GM23338 (cell line): ENCODE measurements around the gene ARSB. TPM values are rescaled to one million over a fixed set of nuclear protein-coding genes. Genes with fewer than 3 reads are reported as not detected.

Experiments used
- ATAC-seq: fragments of 200-7000 bp; cut with Tn5 transposase; 3 replicates; pipeline ENCODE4 v1.9.1; 2020
- DNase-seq: peaks from one replicate; pipeline ENCODE4 v3.0.0-alpha.2; 2015; ENCODE audit warnings: low spot score
- H2AFZ ChIP-seq: fragments of 200-600 bp; sonication (generic); 2 replicates; pipeline ENCODE4 v1.8.0; 2016; ENCODE audit warnings: antibody characterized with exemption, mild to moderate bottlenecking, moderate library complexity
- H3F3A ChIP-seq: fragments of 200-600 bp; sonication (generic); replicated peaks from 2 replicates; pipeline ENCODE4 v1.8.0; 2017; ENCODE audit warnings: antibody characterized with exemption, mixed run types, low read depth
- H3K27ac ChIP-seq: fragments of 200-600 bp; sonication (generic); 2 replicates; pipeline ENCODE4 v1.6.1; 2016; ENCODE audit warnings: low read depth
- H3K27me3 ChIP-seq: fragments of 200-600 bp; sonication (generic); 2 replicates; pipeline ENCODE4 v1.8.0; 2016; ENCODE audit warnings: mild to moderate bottlenecking, mixed run types, moderate library complexity; ENCODE audit not compliant: insufficient read depth
- H3K36me3 ChIP-seq: fragments of 200-600 bp; sonication (generic); 2 replicates; pipeline ENCODE4 v1.8.0; 2016; ENCODE audit warnings: mild to moderate bottlenecking; ENCODE audit not compliant: insufficient read depth
- H3K4me1 ChIP-seq: fragments of 200-600 bp; sonication (generic); 2 replicates; pipeline ENCODE4 v1.8.0; 2016; ENCODE audit warnings: mild to moderate bottlenecking, moderate library complexity; ENCODE audit not compliant: insufficient read depth
- H3K4me2 ChIP-seq: fragments of 200-600 bp; sonication (generic); 2 replicates; pipeline ENCODE4 v1.7.1; 2017; ENCODE audit warnings: mixed run types
- H3K4me3 ChIP-seq: fragments of 200-600 bp; sonication (generic); 2 replicates; pipeline ENCODE4 v1.6.1; 2016; ENCODE audit warnings: mixed run types
- H3K79me2 ChIP-seq: fragments of 200-600 bp; sonication (generic); replicated peaks from 2 replicates; pipeline ENCODE4 v1.8.0; 2017; ENCODE audit warnings: mild to moderate bottlenecking; ENCODE audit not compliant: insufficient read depth
- H3K9me2 ChIP-seq: fragments of 200-600 bp; sonication (generic); 2 replicates; pipeline ENCODE4 v1.8.0; 2017; ENCODE audit not compliant: insufficient read depth
- H4K20me1 ChIP-seq: fragments of 200-600 bp; sonication (generic); replicated peaks from 2 replicates; pipeline ENCODE4 v1.8.0; 2017; ENCODE audit warnings: mild to moderate bottlenecking; ENCODE audit not compliant: insufficient read depth
- H3K27ac Mint-ChIP-seq: 2 replicates; pipeline ENCODE4 v1.8.0; 2020; ENCODE audit warnings: inconsistent platforms, mild to moderate bottlenecking, moderate library complexity, mixed read lengths
- H3K27me3 Mint-ChIP-seq: 3 replicates; pipeline ENCODE4 v1.8.0; 2022; ENCODE audit warnings: low read depth, mild to moderate bottlenecking, moderate library complexity, mixed read lengths, inconsistent platforms; ENCODE audit not compliant: insufficient read depth, poor library complexity
- H3K36me3 Mint-ChIP-seq: 3 replicates; pipeline ENCODE4 v1.8.0; 2021; ENCODE audit warnings: low read depth, mild to moderate bottlenecking, inconsistent platforms, moderate library complexity, mixed read lengths
- H3K4me1 Mint-ChIP-seq: 3 replicates; pipeline ENCODE4 v1.8.0; 2020; ENCODE audit warnings: mild to moderate bottlenecking, inconsistent platforms, mixed read lengths
- H3K4me3 Mint-ChIP-seq: 3 replicates; pipeline ENCODE4 v1.8.0; 2021; ENCODE audit warnings: moderate library complexity, mild to moderate bottlenecking, inconsistent platforms, mixed read lengths
- H3K9me3 Mint-ChIP-seq: 3 replicates; pipeline ENCODE4 v1.8.0; 2020; ENCODE audit warnings: moderate library complexity, mild to moderate bottlenecking, inconsistent platforms, mixed read lengths
- CREB1 ChIP-seq: fragments of 250-450 bp; sonication (Bioruptor Pico); IDR thresholded peaks from 2 replicates; pipeline ENCODE4 v1.5.0; 2020; ENCODE audit warnings: low read depth, mild to moderate bottlenecking, moderate library complexity
- EZH2 ChIP-seq: fragments of 200-600 bp; sonication (generic); IDR thresholded peaks from one replicate; pipeline ENCODE4 v1.8.0; 2017; ENCODE audit warnings: antibody characterized with exemption, mild to moderate bottlenecking, low read depth; ENCODE audit not compliant: unreplicated experiment
- EZH2phosphoT487 ChIP-seq: fragments of 200-600 bp; sonication (generic); IDR thresholded peaks from one replicate; pipeline ENCODE4 v1.8.1; 2018; ENCODE audit warnings: antibody characterized with exemption; ENCODE audit not compliant: unreplicated experiment
- JUNB ChIP-seq: IDR thresholded peaks from one replicate; pipeline ENCODE4 v1.6.1; 2016; ENCODE audit warnings: antibody characterized with exemption; ENCODE audit not compliant: unreplicated experiment
- NANOG ChIP-seq: IDR thresholded peaks from 2 replicates; pipeline ENCODE4 v1.6.1; 2016; ENCODE audit warnings: antibody characterized with exemption, borderline replicate concordance
- POLR2AphosphoS5 ChIP-seq: IDR thresholded peaks from 2 replicates; pipeline ENCODE4 v1.6.1; 2016; ENCODE audit warnings: antibody characterized with exemption, low read depth
- STAT1 ChIP-seq: IDR thresholded peaks from one replicate; pipeline ENCODE4 v1.6.1; 2016; ENCODE audit warnings: antibody characterized with exemption; ENCODE audit not compliant: unreplicated experiment
- polyA plus RNA-seq: library from polyadenylated mRNA; unstranded; fragments of >200 nt; fragmentation: Nextera tagmentation; extraction: Ambion mirVana; gene quantifications from 2 replicates; pipeline ENCODE4 v1.2.1, GENCODE V29; 2016
- total RNA-seq: library from RNA; depleted of rRNA; stranded (reverse); fragments of >200 nt; shearing (Covaris generic); gene quantifications from 2 replicates; pipeline ENCODE4 v1.2.3, GENCODE V29; 2014
- TF ChIP-seq, protein P1 (sequence below): fragments of 250-450 bp; sonication (Bioruptor Pico); IDR thresholded peaks from 2 replicates; pipeline ENCODE4 v1.5.0; 2020; ENCODE audit warnings: mild to moderate bottlenecking, moderate library complexity

ARSB gene
- total and polyA plus RNA-seq, 2 experiments from 2014 or later = 7.4 to 24.6 TPM

DNA sequence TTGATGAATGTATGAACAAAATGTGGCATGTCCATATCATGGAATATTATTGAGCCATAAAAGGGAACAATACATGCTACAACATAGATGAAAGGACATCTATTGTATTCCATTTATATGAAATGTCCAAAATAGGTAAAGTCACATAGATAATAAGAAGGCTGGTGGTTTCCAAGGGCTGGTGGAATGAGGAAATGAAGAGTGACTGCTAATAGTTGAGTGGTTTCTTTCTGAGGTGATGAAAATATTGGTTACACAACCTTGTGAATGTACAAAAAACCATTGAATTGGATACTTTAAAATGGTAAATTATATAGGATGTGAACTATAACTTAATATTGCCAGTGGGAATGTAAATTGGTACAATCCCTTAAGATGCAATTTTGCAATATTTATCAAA lies 5.2 kb downstream of the ARSB start:
- Mint-ChIP-seq H3K4me1 (peaks cover 17% of the 10 kb centered on the region), H3K36me3 (no peaks in the 10 kb centered on the region), H3K27ac (no peak overlapping the region), H3K9me3 (no peaks in the 10 kb centered on the region; the same call in 2 of the 3 replicates), H3K4me3 (no peak overlapping the region), H3K27me3 (peaks cover 2% of the 10 kb centered on the region)
- Histone ChIP-seq H3K36me3 (no peaks in the 10 kb centered on the region), H3K79me2 (peaks cover 25% of the 10 kb centered on the region), H3K4me3 (no peak overlapping the region), H3K4me1 (peaks cover 12% of the 10 kb centered on the region), H4K20me1 (no peaks in the 10 kb centered on the region), H2AFZ (no peak overlapping the region), H3K27me3 (no peaks in the 10 kb centered on the region), H3K4me2 (no peak overlapping the region), H3K9me2 (no peaks in the 10 kb centered on the region), H3K27ac (no peak overlapping the region), H3F3A (0 out of 2 replicates have a peak, but pooled peaks cover 2% of the 10 kb centered on the region)
- TF ChIP-seq NANOG = no peak
- TF ChIP-seq POLR2AphosphoS5 = no peak
- TF ChIP-seq, protein P1, sequence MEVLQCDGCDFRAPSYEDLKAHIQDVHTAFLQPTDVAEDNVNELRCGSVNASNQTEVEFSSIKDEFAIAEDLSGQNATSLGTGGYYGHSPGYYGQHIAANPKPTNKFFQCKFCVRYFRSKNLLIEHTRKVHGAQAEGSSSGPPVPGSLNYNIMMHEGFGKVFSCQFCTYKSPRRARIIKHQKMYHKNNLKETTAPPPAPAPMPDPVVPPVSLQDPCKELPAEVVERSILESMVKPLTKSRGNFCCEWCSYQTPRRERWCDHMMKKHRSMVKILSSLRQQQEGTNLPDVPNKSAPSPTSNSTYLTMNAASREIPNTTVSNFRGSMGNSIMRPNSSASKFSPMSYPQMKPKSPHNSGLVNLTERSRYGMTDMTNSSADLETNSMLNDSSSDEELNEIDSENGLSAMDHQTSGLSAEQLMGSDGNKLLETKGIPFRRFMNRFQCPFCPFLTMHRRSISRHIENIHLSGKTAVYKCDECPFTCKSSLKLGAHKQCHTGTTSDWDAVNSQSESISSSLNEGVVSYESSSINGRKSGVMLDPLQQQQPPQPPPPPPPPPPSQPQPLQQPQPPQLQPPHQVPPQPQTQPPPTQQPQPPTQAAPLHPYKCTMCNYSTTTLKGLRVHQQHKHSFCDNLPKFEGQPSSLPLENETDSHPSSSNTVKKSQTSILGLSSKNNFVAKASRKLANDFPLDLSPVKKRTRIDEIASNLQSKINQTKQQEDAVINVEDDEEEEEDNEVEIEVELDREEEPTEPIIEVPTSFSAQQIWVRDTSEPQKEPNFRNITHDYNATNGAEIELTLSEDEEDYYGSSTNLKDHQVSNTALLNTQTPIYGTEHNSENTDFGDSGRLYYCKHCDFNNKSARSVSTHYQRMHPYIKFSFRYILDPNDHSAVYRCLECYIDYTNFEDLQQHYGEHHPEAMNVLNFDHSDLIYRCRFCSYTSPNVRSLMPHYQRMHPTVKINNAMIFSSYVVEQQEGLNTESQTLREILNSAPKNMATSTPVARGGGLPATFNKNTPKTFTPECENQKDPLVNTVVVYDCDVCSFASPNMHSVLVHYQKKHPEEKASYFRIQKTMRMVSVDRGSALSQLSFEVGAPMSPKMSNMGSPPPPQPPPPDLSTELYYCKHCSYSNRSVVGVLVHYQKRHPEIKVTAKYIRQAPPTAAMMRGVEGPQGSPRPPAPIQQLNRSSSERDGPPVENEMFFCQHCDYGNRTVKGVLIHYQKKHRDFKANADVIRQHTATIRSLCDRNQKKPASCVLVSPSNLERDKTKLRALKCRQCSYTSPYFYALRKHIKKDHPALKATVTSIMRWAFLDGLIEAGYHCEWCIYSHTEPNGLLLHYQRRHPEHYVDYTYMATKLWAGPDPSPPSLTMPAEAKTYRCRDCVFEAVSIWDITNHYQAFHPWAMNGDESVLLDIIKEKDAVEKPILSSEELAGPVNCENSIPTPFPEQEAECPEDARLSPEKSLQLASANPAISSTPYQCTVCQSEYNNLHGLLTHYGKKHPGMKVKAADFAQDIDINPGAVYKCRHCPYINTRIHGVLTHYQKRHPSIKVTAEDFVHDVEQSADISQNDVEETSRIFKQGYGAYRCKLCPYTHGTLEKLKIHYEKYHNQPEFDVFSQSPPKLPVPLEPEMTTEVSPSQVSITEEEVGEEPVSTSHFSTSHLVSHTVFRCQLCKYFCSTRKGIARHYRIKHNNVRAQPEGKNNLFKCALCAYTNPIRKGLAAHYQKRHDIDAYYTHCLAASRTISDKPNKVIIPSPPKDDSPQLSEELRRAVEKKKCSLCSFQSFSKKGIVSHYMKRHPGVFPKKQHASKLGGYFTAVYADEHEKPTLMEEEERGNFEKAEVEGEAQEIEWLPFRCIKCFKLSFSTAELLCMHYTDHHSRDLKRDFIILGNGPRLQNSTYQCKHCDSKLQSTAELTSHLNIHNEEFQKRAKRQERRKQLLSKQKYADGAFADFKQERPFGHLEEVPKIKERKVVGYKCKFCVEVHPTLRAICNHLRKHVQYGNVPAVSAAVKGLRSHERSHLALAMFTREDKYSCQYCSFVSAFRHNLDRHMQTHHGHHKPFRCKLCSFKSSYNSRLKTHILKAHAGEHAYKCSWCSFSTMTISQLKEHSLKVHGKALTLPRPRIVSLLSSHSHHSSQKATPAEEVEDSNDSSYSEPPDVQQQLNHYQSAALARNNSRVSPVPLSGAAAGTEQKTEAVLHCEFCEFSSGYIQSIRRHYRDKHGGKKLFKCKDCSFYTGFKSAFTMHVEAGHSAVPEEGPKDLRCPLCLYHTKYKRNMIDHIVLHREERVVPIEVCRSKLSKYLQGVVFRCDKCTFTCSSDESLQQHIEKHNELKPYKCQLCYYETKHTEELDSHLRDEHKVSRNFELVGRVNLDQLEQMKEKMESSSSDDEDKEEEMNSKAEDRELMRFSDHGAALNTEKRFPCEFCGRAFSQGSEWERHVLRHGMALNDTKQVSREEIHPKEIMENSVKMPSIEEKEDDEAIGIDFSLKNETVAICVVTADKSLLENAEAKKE (CRISPR knock-in tag) = no peak
- TF ChIP-seq EZH2 = no peak
- TF ChIP-seq STAT1 = no peak
- no peak for TF ChIP-seq EZH2phosphoT487
- TF ChIP-seq JUNB = no peak
- TF ChIP-seq CREB1 = no peak
- DNase-seq (no peak), ATAC-seq (no peak)
